ENCODE measurements around the gene PKP1. TPM values are rescaled to one million over a fixed set of nuclear protein-coding genes. Genes with fewer than 3 reads are reported as not detected.

Gene PKP1
- total RNA-seq, 1 donor from 2014 or later: 0.02 TPM

GRCh38 chr1:201326710-201327109, 43.4 kb downstream of the PKP1 start:
- peaks cover 10% of the 10 kb centered on the region for H3K27me3 Mint-ChIP-seq (ENCODE audit: insufficient read depth, low read depth)
- no peaks in the 10 kb centered on the region for H3K36me3 Mint-ChIP-seq
- no peaks in the 10 kb centered on the region for H3K4me1 ChIP-seq
- no peak overlapping the region for H3K4me3 ChIP-seq
- peaks cover 4% of the 10 kb centered on the region for H3K4me1 Mint-ChIP-seq
- H3F3A ChIP-seq (ENCODE audit: low read depth): no peaks in the 10 kb centered on the region
- no peak for DNase-seq (ENCODE audit: low spot score)
- no peak overlapping the region for H3K27ac Mint-ChIP-seq
- H3K9ac ChIP-seq: no peak overlapping the region
- no peaks in the 10 kb centered on the region for H3K9me3 ChIP-seq (ENCODE audit: low read depth)
- H2AFZ ChIP-seq (replicated peaks): no peak overlapping the region
- H3K4me2 ChIP-seq: no peak overlapping the region
- no peaks in the 10 kb centered on the region for H3K79me2 ChIP-seq (ENCODE audit: low read depth)
- H4K20me1 ChIP-seq (ENCODE audit: low read depth): no peaks in the 10 kb centered on the region
- H3K27me3 ChIP-seq: no peaks in the 10 kb centered on the region
- no peaks in the 10 kb centered on the region for H3K36me3 ChIP-seq
- H3K27ac ChIP-seq: no peak overlapping the region
- TF ChIP-seq CTCF (IDR thresholded peaks at IDR 0.05) (no peak), EZH2 (IDR thresholded peaks at IDR 0.05) (no peak), EZH2phosphoT487 (IDR thresholded peaks at IDR 0.05) (no peak)
- no peak overlapping the region for H3K4me3 Mint-ChIP-seq
- H3K9me3 Mint-ChIP-seq: peaks cover 2% of the 10 kb centered on the region

- H3K27me3 ChIP-seq: no peaks in the 10 kb centered on the region
- Mint-ChIP-seq H3K4me3 (no peak overlapping the region), H3K27ac (no peak overlapping the region), H3K9me3 (peaks cover 2% of the 10 kb centered on the region), H3K36me3 (no peaks in the 10 kb centered on the region), H3K4me1 (peaks cover 4% of the 10 kb centered on the region), H3K27me3 (ENCODE audit: insufficient read depth, low read depth) (peaks cover 11% of the 10 kb centered on the region)
- TF ChIP-seq CTCF (IDR thresholded peaks at IDR 0.05) (no peak), EZH2 (IDR thresholded peaks at IDR 0.05) (no peak), EZH2phosphoT487 (IDR thresholded peaks at IDR 0.05) (no peak)
- H3K9me3 ChIP-seq (ENCODE audit: low read depth): no peaks in the 10 kb centered on the region
- H4K20me1 ChIP-seq (ENCODE audit: low read depth): no peaks in the 10 kb centered on the region
- H3K36me3 ChIP-seq: no peaks in the 10 kb centered on the region
- H3K79me2 ChIP-seq (ENCODE audit: low read depth): no peaks in the 10 kb centered on the region
- no peak for DNase-seq (ENCODE audit: low spot score)
- no peak overlapping the region for H3K4me2 ChIP-seq
- no peak overlapping the region for H2AFZ ChIP-seq (replicated peaks)
- H3K9ac ChIP-seq: no peak overlapping the region
- H3K4me1 ChIP-seq: no peaks in the 10 kb centered on the region
- no peak overlapping the region for H3K4me3 ChIP-seq
- H3K27ac ChIP-seq: no peak overlapping the region
- H3F3A ChIP-seq (ENCODE audit: low read depth): no peaks in the 10 kb centered on the region
Measured at GRCh38 chr1:201327687-201328240, 44.5 kb downstream of the PKP1 start.

- H3K27ac Mint-ChIP-seq: no peak overlapping the region
- H3K79me2 ChIP-seq (ENCODE audit: low read depth): no peaks in the 10 kb centered on the region
- peaks cover 2% of the 10 kb centered on the region for H3K9me3 Mint-ChIP-seq
- H3K27me3 ChIP-seq: no peaks in the 10 kb centered on the region
- peaks cover 11% of the 10 kb centered on the region for H3K27me3 Mint-ChIP-seq (ENCODE audit: insufficient read depth, low read depth)
- no peaks in the 10 kb centered on the region for H3K36me3 ChIP-seq
- no peak for TF ChIP-seq CTCF (IDR thresholded peaks at IDR 0.05)
- no peak for TF ChIP-seq EZH2phosphoT487 (IDR thresholded peaks at IDR 0.05)
- TF ChIP-seq EZH2 (IDR thresholded peaks at IDR 0.05): no peak
- peaks cover 4% of the 10 kb centered on the region for H3K4me1 Mint-ChIP-seq
- H2AFZ ChIP-seq (replicated peaks): no peak overlapping the region
- H3K27ac ChIP-seq: no peak overlapping the region
- no peak overlapping the region for H3K4me3 Mint-ChIP-seq
- DNase-seq (ENCODE audit: low spot score): no peak
- H3K36me3 Mint-ChIP-seq: no peaks in the 10 kb centered on the region
- no peak overlapping the region for H3K4me3 ChIP-seq
- H3K4me1 ChIP-seq: no peaks in the 10 kb centered on the region
- H3K9ac ChIP-seq: no peak overlapping the region
- H3K9me3 ChIP-seq (ENCODE audit: low read depth): no peaks in the 10 kb centered on the region
- no peak overlapping the region for H3K4me2 ChIP-seq
- no peaks in the 10 kb centered on the region for H3F3A ChIP-seq (ENCODE audit: low read depth)
- no peaks in the 10 kb centered on the region for H4K20me1 ChIP-seq (ENCODE audit: low read depth)
Measured at GRCh38 chr1:201328576-201328975, 45.3 kb downstream of the PKP1 start.
